NT2/D1 (cell line): ENCODE measurements around the gene CRYGC.

Source experiments
- SUZ12 ChIP-seq: IDR thresholded peaks from 2 replicates; pipeline ENCODE4 v1.6.1; 2011; ENCODE audit not compliant: insufficient read length, insufficient read depth; ENCODE audit errors: extremely low read depth
- ZNF274 ChIP-seq: IDR thresholded peaks from 2 replicates; pipeline ENCODE4 v1.6.1; 2011; ENCODE audit warnings: mild to moderate bottlenecking, low read depth, low read length

GRCh38 chr2:208164951-208165755, 35.5 kb upstream of the CRYGC start:
- no peak for TF ChIP-seq ZNF274
- TF ChIP-seq SUZ12, result no peak
